ENCODE results near the gene MVK. TPM values are rescaled to one million over a fixed set of nuclear protein-coding genes. Genes with fewer than 3 reads are reported as not detected.

Gene MVK
- total RNA-seq, 4 donors from 2014 or later: 6.2 to 18.7 (median 12.2) TPM

- Histone ChIP-seq H3K9me3 (no peaks in the 10 kb centered on the region), H3K4me3 (no peak overlapping the region), H3K36me3 (peaks cover 21 to 56% (median 23%) of the 10 kb centered on the region in 4 donors), H3K27me3 (no peaks in the 10 kb centered on the region), H3K27ac (replicated peaks in 1 of 4) (no peak overlapping the region), H3K4me1 (no peaks in the 10 kb centered on the region)
- no peak for DNase-seq (ENCODE audit: extremely low spot score)
- no peak for TF ChIP-seq CTCF (IDR thresholded peaks at IDR 0.05)
- no peak for TF ChIP-seq EP300 (IDR thresholded peaks at IDR 0.05)
- TF ChIP-seq POLR2AphosphoS5 (IDR thresholded peaks at IDR 0.05): no peak
- no peak for TF ChIP-seq POLR2A (IDR thresholded peaks at IDR 0.05; ENCODE audit: low read depth)
- WGBS: 52% methylated on average over 9 of the region's 9 CpGs
- intact Hi-C loops (cut with DNase I): no loop called here
Observed at GRCh38 chr12:109539508-109539907, 34.1 kb upstream of the MVK start.

- 82% methylated on average over 10 of the region's 16 CpGs for WGBS
- Histone ChIP-seq H3K27me3 (no peaks in the 10 kb centered on the region), H3K27ac (replicated peaks in 1 of 4) (no peak overlapping the region), H3K36me3 (peaks cover 9 to 44% (median 11%) of the 10 kb centered on the region in 4 donors), H3K4me1 (peaks cover 0 to 8% (median 0%) of the 10 kb centered on the region in 4 donors), H3K4me3 (no peak overlapping the region), H3K9me3 (no peaks in the 10 kb centered on the region)
- intact Hi-C loops (cut with DNase I): no loop called here
- no peak for DNase-seq (ENCODE audit: extremely low spot score)
- TF ChIP-seq POLR2AphosphoS5 (IDR thresholded peaks at IDR 0.05) (no peak), POLR2A (IDR thresholded peaks at IDR 0.05; ENCODE audit: low read depth) (no peak), EP300 (IDR thresholded peaks at IDR 0.05) (no peak), CTCF (IDR thresholded peaks at IDR 0.05) (no peak)
Observed at GRCh38 chr12:109540526-109541412, 32.8 kb upstream of the MVK start.

GRCh38 chr12:109541413-109541726, 32.2 kb upstream of the MVK start:
- H3K9me3 ChIP-seq: no peaks in the 10 kb centered on the region
- intact Hi-C loops (cut with DNase I): no loop called here
- H3K4me3 ChIP-seq: no peak overlapping the region
- no peak for TF ChIP-seq EP300 (IDR thresholded peaks at IDR 0.05)
- TF ChIP-seq POLR2A (IDR thresholded peaks at IDR 0.05; ENCODE audit: low read depth): no peak
- TF ChIP-seq POLR2AphosphoS5 (IDR thresholded peaks at IDR 0.05): no peak
- no peak for TF ChIP-seq CTCF (IDR thresholded peaks at IDR 0.05)
- H3K27me3 ChIP-seq: peaks cover 0 to 2% (median 0%) of the 10 kb centered on the region in 4 donors
- DNase-seq (ENCODE audit: extremely low spot score): no peak
- H3K27ac ChIP-seq (replicated peaks in 1 of 4): no peak overlapping the region
- peaks cover 0 to 8% (median 0%) of the 10 kb centered on the region in 4 donors for H3K4me1 ChIP-seq
- WGBS: 54% methylated on average over 1 of the region's 4 CpGs
- peaks cover 3 to 38% (median 5%) of the 10 kb centered on the region in 4 donors for H3K36me3 ChIP-seq

- no peaks in the 10 kb centered on the region for H3K9me3 ChIP-seq
- peaks cover 0 to 8% (median 0%) of the 10 kb centered on the region in 4 donors for H3K27me3 ChIP-seq
- H3K36me3 ChIP-seq: peaks cover 0 to 31% (median 3%) of the 10 kb centered on the region in 4 donors
- TF ChIP-seq EP300 (IDR thresholded peaks at IDR 0.05) (no peak), POLR2AphosphoS5 (IDR thresholded peaks at IDR 0.05) (no peak), CTCF (IDR thresholded peaks at IDR 0.05) (no peak), POLR2A (IDR thresholded peaks at IDR 0.05; ENCODE audit: low read depth) (no peak)
- no peak overlapping the region for H3K27ac ChIP-seq (replicated peaks in 1 of 4)
- intact Hi-C loops (cut with DNase I): no loop called here
- DNase-seq (ENCODE audit: extremely low spot score): no peak
- WGBS: 71% methylated on average over 2 of the region's 2 CpGs
- peaks cover 0 to 8% (median 0%) of the 10 kb centered on the region in 4 donors for H3K4me1 ChIP-seq
- no peak overlapping the region for H3K4me3 ChIP-seq
Observed at GRCh38 chr12:109542014-109542413, 31.6 kb upstream of the MVK start.

All from esophagus muscularis mucosa (tissue), 4 donors.